Stimulated activated naive CD8-positive, alpha-beta T cell treated with anti-CD3 and anti-CD28 coated beads, Interleukin-15, amount 100 ng/mL, for 72 hours (primary cell): ENCODE measurements around the gene E2F4.

Experiments used
- ATAC-seq: fragments of 150-1000 bp; cut with Tn5 transposase; 2 replicates; pipeline ENCODE4 v1.10.0; 2021; ENCODE audit warnings: mild to moderate bottlenecking, moderate library complexity
- DNase-seq, 2 donors: peaks; one replicate each; pipeline ENCODE4 v3.0.0; 2021 to 2022
- H3K27ac Mint-ChIP-seq, 2 donors: one replicate each; pipeline ENCODE4 v1.8.0; 2022; ENCODE audit warnings: mild to moderate bottlenecking in 2 of 2, mixed read lengths in 2 of 2, moderate library complexity in 2 of 2
- H3K27me3 Mint-ChIP-seq: one replicate; pipeline ENCODE4 v1.8.0; 2022; ENCODE audit warnings: mixed read lengths
- H3K4me1 Mint-ChIP-seq: one replicate; pipeline ENCODE4 v1.8.0; 2022; ENCODE audit warnings: mild to moderate bottlenecking, mixed read lengths
- H3K4me3 Mint-ChIP-seq, 2 donors: one replicate each; pipeline ENCODE4 v1.8.0; 2022; ENCODE audit warnings: mild to moderate bottlenecking in 2 of 2, mixed read lengths in 2 of 2, moderate library complexity in 1 of 2
- H3K9me3 Mint-ChIP-seq, 2 donors: one replicate each; pipeline ENCODE4 v1.8.0; 2022; ENCODE audit warnings: mixed read lengths in 2 of 2

The E2F4 gene

GRCh38 chr16:67166110-67166547, 25.8 kb upstream of the E2F4 start:
- no peak for DNase-seq
- Mint-ChIP-seq H3K4me1 (peaks cover 90% of the 10 kb centered on the region), H3K27ac (no peak overlapping the region), H3K9me3 (no peaks in the 10 kb centered on the region), H3K4me3 (peak overlapping the region in 1 of 2 donors; percentile 65), H3K27me3 (peaks cover 97% of the 10 kb centered on the region)
- no peak for ATAC-seq

DNA sequence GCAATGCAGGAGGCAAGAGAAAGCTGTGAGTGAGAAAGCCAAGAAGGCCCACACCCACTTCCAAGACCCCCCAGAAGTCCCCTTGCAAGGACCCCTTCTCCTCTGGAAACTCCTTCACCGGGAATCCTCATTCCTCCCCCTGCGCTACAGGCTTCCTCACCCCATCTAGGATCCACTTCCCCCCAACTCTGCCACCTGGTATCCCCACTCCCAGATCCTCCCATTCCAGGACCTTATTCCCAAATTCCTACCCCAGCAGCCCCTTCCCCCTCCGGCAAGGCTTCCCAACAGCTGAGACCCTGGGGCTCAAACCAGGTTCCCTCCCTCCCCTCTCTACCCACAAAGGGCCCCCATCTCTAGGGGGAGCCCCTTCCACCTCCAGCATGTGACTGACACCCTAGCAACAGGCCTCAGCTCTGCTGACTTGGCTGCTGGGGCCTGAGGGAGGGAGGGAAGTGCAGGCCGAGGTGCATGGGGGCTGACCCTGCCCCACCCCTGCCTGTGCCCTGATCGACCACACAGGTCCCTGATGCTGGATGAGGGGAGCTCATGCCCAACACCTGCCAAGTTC, 25.3 kb upstream of the E2F4 start:
- H3K4me3 Mint-ChIP-seq, result peak overlapping the region in 1 of 2 donors; percentile 65
- H3K9me3 Mint-ChIP-seq, result no peaks in the 10 kb centered on the region
- DNase-seq, result no peak
- no peak for ATAC-seq
- peaks cover 97% of the 10 kb centered on the region for H3K27me3 Mint-ChIP-seq
- peak overlapping the region in 1 of 2 donors; percentile 65 for H3K27ac Mint-ChIP-seq
- H3K4me1 Mint-ChIP-seq, result peaks cover 90% of the 10 kb centered on the region

DNA sequence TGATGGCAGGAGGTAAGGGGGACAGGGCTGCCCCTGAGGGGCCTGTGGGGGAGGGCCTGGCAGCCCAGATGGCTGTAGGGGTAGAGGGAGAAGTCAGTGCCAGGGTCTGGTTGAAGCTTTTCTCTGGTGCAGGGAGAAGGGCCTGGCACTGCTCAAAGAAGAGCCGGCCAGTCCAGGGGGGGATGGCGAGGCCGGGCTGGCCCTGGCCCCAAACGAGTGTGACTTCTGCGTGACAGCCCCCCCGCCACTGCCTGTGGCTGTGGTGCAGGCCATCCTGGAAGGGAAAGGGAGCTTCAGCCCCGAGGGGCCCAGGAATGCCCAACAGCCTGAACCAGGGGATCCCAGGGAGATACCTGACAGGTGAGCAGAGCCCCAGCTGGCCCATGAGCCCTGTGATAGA, 24.4 kb upstream of the E2F4 start:
- H3K4me3 Mint-ChIP-seq, result no peak overlapping the region
- ATAC-seq (no peak), DNase-seq (no peak)
- no peak overlapping the region for H3K27ac Mint-ChIP-seq
- H3K9me3 Mint-ChIP-seq, result no peaks in the 10 kb centered on the region
- peaks cover 97% of the 10 kb centered on the region for H3K27me3 Mint-ChIP-seq
- H3K4me1 Mint-ChIP-seq, result peaks cover 85% of the 10 kb centered on the region

DNA sequence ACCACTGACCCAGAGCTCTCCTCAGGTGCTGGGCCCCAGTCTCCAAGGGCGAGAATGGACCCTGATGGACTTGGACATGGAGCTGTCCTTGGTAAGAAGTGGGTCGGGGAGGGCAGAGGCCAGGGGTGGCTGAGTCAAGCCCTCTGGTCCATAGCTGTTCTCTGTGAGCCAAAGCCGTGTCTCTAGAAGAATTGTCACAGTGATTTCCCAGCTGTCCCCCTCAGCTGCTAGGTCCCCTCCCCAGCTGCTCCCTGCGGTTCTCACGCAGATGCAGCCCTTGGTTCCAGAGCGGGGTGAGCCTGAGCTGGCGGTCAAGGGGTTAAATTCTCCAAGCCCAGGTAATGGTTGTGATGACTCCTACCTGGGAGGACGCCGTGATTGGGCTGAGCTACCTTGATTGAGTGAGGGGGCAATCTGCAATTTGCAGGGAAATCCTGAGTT, 22.9 kb upstream of the E2F4 start:
- Mint-ChIP-seq H3K9me3 (no peaks in the 10 kb centered on the region), H3K4me3 (peak overlapping the region in 1 of 2 donors; percentile 3), H3K4me1 (peaks cover 84% of the 10 kb centered on the region), H3K27me3 (peaks cover 98% of the 10 kb centered on the region), H3K27ac (no peak overlapping the region)
- no peak for DNase-seq
- no peak for ATAC-seq

- H3K27me3 Mint-ChIP-seq, result peaks cover 97% of the 10 kb centered on the region
- peak; percentile 11 for ATAC-seq
- DNase-seq, result peak; percentile 52 to 57
- H3K27ac Mint-ChIP-seq, result no peak overlapping the region
- peak overlapping the region; percentile 79 to 80 for H3K4me3 Mint-ChIP-seq
- peaks cover 87% of the 10 kb centered on the region for H3K4me1 Mint-ChIP-seq
- H3K9me3 Mint-ChIP-seq, result no peaks in the 10 kb centered on the region
Observed at GRCh38 chr16:67169642-67170167, 22.2 kb upstream of the E2F4 start.

DNA sequence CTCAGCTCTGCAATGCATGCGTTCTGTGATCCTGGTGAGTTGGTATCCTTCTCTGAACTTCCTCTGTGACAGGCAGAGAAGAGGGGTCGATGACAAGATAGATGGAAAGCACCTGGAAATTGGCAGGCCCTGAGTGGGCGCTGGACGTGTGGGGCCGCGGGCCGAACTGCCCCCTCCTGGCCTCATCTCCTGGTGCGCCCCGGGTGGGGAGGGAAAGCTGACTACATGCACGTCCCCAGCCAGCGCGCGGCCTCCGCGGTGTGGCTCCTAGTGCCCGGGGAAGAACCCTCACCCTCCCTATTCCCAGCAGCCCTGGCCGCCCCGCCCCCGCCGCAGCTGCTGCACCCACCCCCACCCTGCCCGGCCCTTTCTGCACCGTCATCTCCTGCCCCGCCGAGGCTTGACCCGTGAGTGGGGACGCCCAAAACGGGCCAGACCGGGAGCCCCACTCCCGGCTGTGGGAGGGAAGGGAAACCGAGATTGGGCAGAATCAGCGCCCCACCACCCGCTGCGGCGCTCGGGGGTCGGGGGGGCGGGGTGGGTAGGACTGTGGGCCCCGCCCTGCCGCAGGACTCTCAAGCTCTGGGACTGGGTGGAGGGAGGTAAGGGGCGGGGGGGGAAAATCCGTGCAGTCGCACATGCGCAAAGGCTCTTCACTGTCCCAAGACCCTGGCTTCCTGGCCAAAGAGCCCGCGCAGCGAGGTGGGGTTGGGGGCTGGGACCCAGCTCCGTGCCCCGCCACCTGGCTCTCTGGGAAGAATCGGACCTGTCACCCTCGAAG, 21.6 kb upstream of the E2F4 start, which contains the start of gene NOL3:
Gene NOL3 (plus strand): TSS at position 371 of the 781 bp plus-strand sequence.
- H3K4me1 Mint-ChIP-seq, result peaks cover 86% of the 10 kb centered on the region
- no peak within 1 kb of the TSS for H3K27ac Mint-ChIP-seq
- peak; percentile 34 for ATAC-seq
- peak in 1 of 2 donors; percentile 54 for DNase-seq
- no peaks in the 10 kb centered on the region for H3K9me3 Mint-ChIP-seq
- H3K4me3 Mint-ChIP-seq, result peak within 1 kb of the TSS; percentile 79 to 80
- peaks cover 97% of the 10 kb centered on the region for H3K27me3 Mint-ChIP-seq

GRCh38 chr16:67170949-67171649, 20.9 kb upstream of the E2F4 start:
- H3K9me3 Mint-ChIP-seq, result no peaks in the 10 kb centered on the region
- peak overlapping the region; percentile 21 to 68 for H3K4me3 Mint-ChIP-seq
- ATAC-seq, result no peak
- DNase-seq, result no peak
- H3K27ac Mint-ChIP-seq, result no peak overlapping the region
- peaks cover 97% of the 10 kb centered on the region for H3K27me3 Mint-ChIP-seq
- peaks cover 86% of the 10 kb centered on the region for H3K4me1 Mint-ChIP-seq

GRCh38 chr16:67173323-67173722, 18.6 kb upstream of the E2F4 start:
- Mint-ChIP-seq H3K4me3 (peak overlapping the region; percentile 82 to 89), H3K9me3 (no peaks in the 10 kb centered on the region), H3K4me1 (peaks cover 88% of the 10 kb centered on the region), H3K27ac (peak overlapping the region in 1 of 2 donors; percentile 3), H3K27me3 (peaks cover 97% of the 10 kb centered on the region)
- no peak for ATAC-seq
- DNase-seq, result no peak

DNA sequence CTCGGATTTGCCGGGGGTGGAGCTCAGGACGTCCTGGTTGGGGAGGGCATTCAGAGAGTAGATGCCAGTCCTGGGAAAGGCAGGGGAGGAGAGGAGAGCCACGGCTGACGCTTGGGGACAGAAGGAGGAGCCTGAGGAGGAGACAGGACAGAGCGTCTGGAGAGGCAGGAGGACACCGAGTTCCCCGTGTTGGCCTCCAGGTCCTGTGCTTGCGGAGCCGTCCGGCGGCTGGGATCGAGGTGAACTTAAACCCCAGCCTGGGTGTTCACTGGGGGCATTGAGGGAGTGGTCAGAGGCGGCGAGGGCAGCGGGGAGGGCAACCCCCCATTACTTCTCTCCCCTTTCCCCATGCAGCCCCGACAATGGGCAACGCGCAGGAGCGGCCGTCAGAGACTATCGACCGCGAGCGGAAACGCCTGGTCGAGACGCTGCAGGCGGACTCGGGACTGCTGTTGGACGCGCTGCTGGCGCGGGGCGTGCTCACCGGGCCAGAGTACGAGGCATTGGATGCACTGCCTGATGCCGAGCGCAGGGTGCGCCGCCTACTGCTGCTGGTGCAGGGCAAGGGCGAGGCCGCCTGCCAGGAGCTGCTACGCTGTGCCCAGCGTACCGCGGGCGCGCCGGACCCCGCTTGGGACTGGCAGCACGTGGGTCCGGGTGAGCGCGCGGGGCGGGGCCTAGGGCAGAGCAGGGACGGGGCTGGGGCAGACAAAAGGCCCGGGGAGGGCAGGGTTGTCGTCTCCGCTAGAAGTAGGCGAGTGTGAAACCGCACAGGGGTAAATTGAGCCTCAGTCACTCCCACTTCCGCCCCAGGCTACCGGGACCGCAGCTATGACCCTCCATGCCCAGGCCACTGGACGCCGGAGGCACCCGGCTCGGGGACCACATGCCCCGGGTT, 17.9 kb upstream of the E2F4 start:
- H3K27me3 Mint-ChIP-seq, result peaks cover 97% of the 10 kb centered on the region
- H3K9me3 Mint-ChIP-seq, result no peaks in the 10 kb centered on the region
- DNase-seq (peak; percentile 57 to 64), ATAC-seq (peak; percentile 74)
- H3K27ac Mint-ChIP-seq, result no peak overlapping the region
- peaks cover 88% of the 10 kb centered on the region for H3K4me1 Mint-ChIP-seq
- H3K4me3 Mint-ChIP-seq, result peak overlapping the region; percentile 82 to 89

- Mint-ChIP-seq H3K4me1 (peaks cover 82% of the 10 kb centered on the region), H3K27ac (no peak overlapping the region), H3K9me3 (no peaks in the 10 kb centered on the region), H3K4me3 (peak overlapping the region in 1 of 2 donors; percentile 89), H3K27me3 (peaks cover 94% of the 10 kb centered on the region)
- DNase-seq, result no peak
- ATAC-seq, result no peak
Observed at GRCh38 chr16:67174706-67175231, 17.2 kb upstream of the E2F4 start.

DNA sequence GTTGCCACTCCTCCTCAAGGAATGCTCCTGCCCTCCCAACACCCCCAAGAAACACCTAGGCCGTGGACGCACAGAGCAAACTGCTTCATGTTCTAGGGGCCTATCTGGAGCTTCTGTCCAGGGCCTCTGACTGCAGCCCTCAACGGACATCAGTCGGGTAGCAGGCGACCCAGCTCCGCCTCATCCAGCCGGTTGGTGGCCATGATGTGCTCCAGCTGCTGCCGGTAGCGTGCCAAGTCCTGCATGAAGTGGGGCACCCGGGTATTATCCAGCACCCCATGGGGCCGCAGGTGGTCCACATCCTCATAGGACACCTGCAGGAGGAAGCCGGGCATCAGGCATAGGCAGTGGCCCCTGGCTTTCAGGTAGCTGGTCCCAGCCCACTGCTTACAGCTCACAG, 15.3 kb upstream of the E2F4 start:
- Mint-ChIP-seq H3K9me3 (no peaks in the 10 kb centered on the region), H3K4me1 (peaks cover 67% of the 10 kb centered on the region), H3K27me3 (peaks cover 76% of the 10 kb centered on the region), H3K4me3 (no peak overlapping the region), H3K27ac (no peak overlapping the region)
- DNase-seq (no peak), ATAC-seq (no peak)

- Mint-ChIP-seq H3K4me3 (peak overlapping the region; percentile 55 to 77), H3K9me3 (no peaks in the 10 kb centered on the region), H3K4me1 (peaks cover 59% of the 10 kb centered on the region), H3K27ac (no peak overlapping the region), H3K27me3 (peaks cover 63% of the 10 kb centered on the region)
- ATAC-seq (peak; percentile 62), DNase-seq (peak in 1 of 2 donors; percentile 54)
Observed at GRCh38 chr16:67177743-67178699, 13.9 kb upstream of the E2F4 start.

- H3K4me1 Mint-ChIP-seq, result peaks cover 46% of the 10 kb centered on the region
- DNase-seq, result no peak
- H3K4me3 Mint-ChIP-seq, result no peak overlapping the region
- ATAC-seq, result no peak
- H3K27me3 Mint-ChIP-seq, result peaks cover 50% of the 10 kb centered on the region
- no peak overlapping the region for H3K27ac Mint-ChIP-seq
- H3K9me3 Mint-ChIP-seq, result no peaks in the 10 kb centered on the region
Observed at GRCh38 chr16:67179421-67180080, 12.4 kb upstream of the E2F4 start.
